SU-DHL-6 (cell line): ENCODE measurements around the gene VWC2L.

Experiments
- H2AFZ ChIP-seq: fragments of 200-600 bp; sonication (generic); 2 replicates; pipeline ENCODE4 v1.6.1; 2014; ENCODE audit warnings: low read depth, mild to moderate bottlenecking, moderate library complexity, mixed read lengths, antibody characterized with exemption, low read length; ENCODE audit not compliant: severe bottlenecking
- H3F3A ChIP-seq: fragments of 200-600 bp; shearing (Covaris generic); 2 replicates; pipeline ENCODE4 v1.6.0; 2016; ENCODE audit warnings: antibody characterized with exemption, mild to moderate bottlenecking; ENCODE audit not compliant: insufficient read depth
- H3K27ac ChIP-seq: fragments of 200-600 bp; sonication (generic); 2 replicates; pipeline ENCODE4 v1.5.1; 2016; ENCODE audit warnings: low read depth, mild to moderate bottlenecking, low read length, moderate library complexity, mixed read lengths
- H3K27me3 ChIP-seq: fragments of 200-600 bp; sonication (generic), shearing (Covaris generic); 2 replicates; pipeline ENCODE4 v1.6.0; 2014; ENCODE audit warnings: mild to moderate bottlenecking, low read length
- H3K36me3 ChIP-seq: fragments of 200-600 bp; sonication (generic); 2 replicates; pipeline ENCODE4 v1.6.1; 2014; ENCODE audit warnings: mild to moderate bottlenecking, low read length, mixed read lengths
- H3K4me2 ChIP-seq: fragments of 300-600, 200-600 bp; shearing (Covaris generic), sonication (generic); 2 replicates; pipeline ENCODE4 v1.6.0; 2014; ENCODE audit warnings: low read length, low read depth, mild to moderate bottlenecking; ENCODE audit not compliant: poor library complexity, severe bottlenecking
- H3K4me3 ChIP-seq: fragments of 200-600 bp; sonication (generic); 2 replicates; pipeline ENCODE4 v1.5.1; 2014; ENCODE audit warnings: antibody characterized with exemption, low read length, mild to moderate bottlenecking, mixed read lengths; ENCODE audit not compliant: insufficient read depth, poor library complexity, severe bottlenecking
- H3K79me2 ChIP-seq: fragments of 200-600 bp; sonication (generic); 2 replicates; pipeline ENCODE4 v1.6.1; 2014; ENCODE audit warnings: mild to moderate bottlenecking, low read length, moderate library complexity; ENCODE audit not compliant: insufficient read depth
- H3K9ac ChIP-seq: fragments of 200-600 bp; sonication (generic); 2 replicates; pipeline ENCODE4 v1.7.0; 2014; ENCODE audit warnings: mild to moderate bottlenecking, low read length
- H3K9me2 ChIP-seq: fragments of 200-600 bp; sonication (generic); replicated peaks from 2 replicates; pipeline ENCODE4 v1.6.1; 2014; ENCODE audit warnings: low read length; ENCODE audit not compliant: insufficient read depth
- H3K9me3 ChIP-seq: fragments of 200-600 bp; sonication (generic); 2 replicates; pipeline ENCODE4 v1.6.1; 2014; ENCODE audit warnings: low read length, mixed read lengths; ENCODE audit not compliant: insufficient read depth
- H4K20me1 ChIP-seq: fragments of 200-600 bp; sonication (generic); 2 replicates; pipeline ENCODE4 v1.6.1; 2014; ENCODE audit warnings: low read depth, mild to moderate bottlenecking, antibody characterized with exemption, low read length, moderate library complexity, mixed read lengths
- EZH2phosphoT487 ChIP-seq: fragments of 200-600 bp; sonication (generic), shearing (Covaris generic); conservative IDR thresholded peaks from 2 replicates; pipeline ENCODE4 v1.6.1; 2018; ENCODE audit warnings: mild to moderate bottlenecking, antibody characterized with exemption, low read length, moderate library complexity, mixed read lengths
- TF ChIP-seq, protein P1 (sequence below): fragments of 200-600 bp; sonication (generic); IDR thresholded peaks from one replicate; pipeline ENCODE4 v1.5.1; 2017; ENCODE audit warnings: antibody characterized with exemption, mild to moderate bottlenecking, low read length, moderate library complexity; ENCODE audit not compliant: insufficient read depth, poor library complexity, severe bottlenecking

Gene VWC2L

DNA sequence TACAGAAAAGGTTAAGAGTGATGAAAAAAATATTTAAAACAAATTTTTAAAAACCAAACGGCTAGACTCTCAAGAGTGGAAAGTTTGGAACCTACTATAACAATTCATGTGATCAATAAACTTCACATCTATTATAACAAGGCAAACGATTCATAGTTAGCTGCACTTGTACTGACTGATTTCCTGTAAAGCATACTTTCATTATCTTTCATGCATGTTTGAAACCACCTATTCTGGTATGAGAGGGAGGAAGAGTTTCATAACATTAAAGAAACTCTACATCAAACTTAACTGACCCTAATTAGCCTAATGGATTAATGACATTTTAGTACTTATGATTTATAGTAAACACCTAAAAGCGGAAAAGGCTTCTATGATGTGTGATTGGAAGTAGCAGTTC is 43.7 kb upstream of the VWC2L start:
- H3K9me3 ChIP-seq = no peaks in the 10 kb centered on the region
- no peaks in the 10 kb centered on the region for H3K9me2 ChIP-seq
- H3K36me3 ChIP-seq = no peaks in the 10 kb centered on the region
- H3K27me3 ChIP-seq = no peaks in the 10 kb centered on the region
- H3K27ac ChIP-seq = no peak overlapping the region
- TF ChIP-seq, protein P1, sequence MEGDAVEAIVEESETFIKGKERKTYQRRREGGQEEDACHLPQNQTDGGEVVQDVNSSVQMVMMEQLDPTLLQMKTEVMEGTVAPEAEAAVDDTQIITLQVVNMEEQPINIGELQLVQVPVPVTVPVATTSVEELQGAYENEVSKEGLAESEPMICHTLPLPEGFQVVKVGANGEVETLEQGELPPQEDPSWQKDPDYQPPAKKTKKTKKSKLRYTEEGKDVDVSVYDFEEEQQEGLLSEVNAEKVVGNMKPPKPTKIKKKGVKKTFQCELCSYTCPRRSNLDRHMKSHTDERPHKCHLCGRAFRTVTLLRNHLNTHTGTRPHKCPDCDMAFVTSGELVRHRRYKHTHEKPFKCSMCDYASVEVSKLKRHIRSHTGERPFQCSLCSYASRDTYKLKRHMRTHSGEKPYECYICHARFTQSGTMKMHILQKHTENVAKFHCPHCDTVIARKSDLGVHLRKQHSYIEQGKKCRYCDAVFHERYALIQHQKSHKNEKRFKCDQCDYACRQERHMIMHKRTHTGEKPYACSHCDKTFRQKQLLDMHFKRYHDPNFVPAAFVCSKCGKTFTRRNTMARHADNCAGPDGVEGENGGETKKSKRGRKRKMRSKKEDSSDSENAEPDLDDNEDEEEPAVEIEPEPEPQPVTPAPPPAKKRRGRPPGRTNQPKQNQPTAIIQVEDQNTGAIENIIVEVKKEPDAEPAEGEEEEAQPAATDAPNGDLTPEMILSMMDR = no peak
- TF ChIP-seq EZH2phosphoT487 = no peak
- no peak overlapping the region for H3K4me3 ChIP-seq
- H3K9ac ChIP-seq = no peak overlapping the region
- no peak overlapping the region for H3K4me2 ChIP-seq
- H4K20me1 ChIP-seq = no peaks in the 10 kb centered on the region
- H3F3A ChIP-seq = no peaks in the 10 kb centered on the region
- H2AFZ ChIP-seq = no peak overlapping the region
- no peaks in the 10 kb centered on the region for H3K79me2 ChIP-seq

DNA sequence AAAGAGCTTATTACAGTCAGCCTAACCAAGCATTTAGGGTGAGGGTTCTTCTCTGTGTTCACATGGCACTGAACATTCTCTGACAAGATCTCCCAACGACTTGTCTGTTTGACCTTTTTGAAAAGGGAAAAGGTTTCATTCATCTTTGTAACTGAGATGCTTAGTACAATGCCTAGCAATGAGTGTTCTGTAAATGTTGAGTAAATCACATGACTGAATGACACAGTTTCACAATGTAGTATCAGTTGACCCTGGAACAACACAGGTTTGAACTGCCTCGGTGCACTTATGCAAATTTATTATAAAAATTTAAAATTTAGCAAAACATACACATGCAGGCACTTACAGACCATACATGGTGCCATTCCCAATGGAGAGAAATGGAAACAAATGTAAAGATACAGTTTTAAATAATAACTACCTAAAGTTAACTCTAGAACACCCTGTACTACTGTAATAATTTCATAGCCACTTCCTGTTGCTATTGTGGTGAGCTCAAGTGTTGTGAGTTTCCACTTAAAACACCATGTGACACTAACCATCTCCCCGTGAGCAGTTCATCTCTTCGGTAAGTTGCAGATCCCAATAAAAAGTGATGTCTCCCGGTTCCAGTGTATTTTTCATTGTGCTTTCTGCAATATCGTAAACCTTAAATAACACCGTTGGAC is 34.1 kb upstream of the VWC2L start:
- H3K27ac ChIP-seq = no peak overlapping the region
- no peak overlapping the region for H3K4me2 ChIP-seq
- H3F3A ChIP-seq = no peaks in the 10 kb centered on the region
- H4K20me1 ChIP-seq = no peaks in the 10 kb centered on the region
- H2AFZ ChIP-seq = no peak overlapping the region
- H3K9me3 ChIP-seq = no peaks in the 10 kb centered on the region
- H3K9ac ChIP-seq = no peak overlapping the region
- TF ChIP-seq, protein P1 = no peak
- no peak for TF ChIP-seq EZH2phosphoT487
- no peaks in the 10 kb centered on the region for H3K27me3 ChIP-seq
- no peaks in the 10 kb centered on the region for H3K36me3 ChIP-seq
- no peaks in the 10 kb centered on the region for H3K79me2 ChIP-seq
- no peak overlapping the region for H3K4me3 ChIP-seq
- H3K9me2 ChIP-seq = no peaks in the 10 kb centered on the region

DNA sequence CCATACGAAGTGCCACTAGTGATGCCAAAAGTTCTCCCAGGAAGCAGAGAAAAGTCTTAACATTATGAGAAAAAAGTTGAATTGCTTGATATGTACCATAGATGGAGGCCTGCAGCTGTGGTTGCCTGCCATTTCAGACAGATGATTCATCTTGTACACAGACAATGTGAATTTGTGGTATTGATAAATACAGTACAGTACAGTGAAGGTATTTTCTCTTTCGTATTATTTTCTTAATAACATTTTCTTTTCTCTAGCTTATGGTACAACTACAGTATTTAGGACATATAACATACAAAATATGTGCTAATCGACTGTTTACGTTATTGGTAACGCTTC is 33.6 kb upstream of the VWC2L start:
- no peak for TF ChIP-seq EZH2phosphoT487
- TF ChIP-seq, protein P1 = no peak
- Histone ChIP-seq H3K79me2 (no peaks in the 10 kb centered on the region), H3K9ac (no peak overlapping the region), H4K20me1 (no peaks in the 10 kb centered on the region), H3K4me2 (no peak overlapping the region), H3K9me2 (no peaks in the 10 kb centered on the region), H3K27ac (no peak overlapping the region), H3K36me3 (no peaks in the 10 kb centered on the region), H3K9me3 (no peaks in the 10 kb centered on the region), H2AFZ (no peak overlapping the region), H3K4me3 (no peak overlapping the region), H3K27me3 (no peaks in the 10 kb centered on the region), H3F3A (no peaks in the 10 kb centered on the region)
